GM19240 (cell line): ENCODE measurements around the gene ADARB2.
"Not testable (repeated sequence)": the region's sequence is repeated elsewhere in the genome, so short reads cannot be mapped to it uniquely, and the experiment has no call there.

Experiments used
- DNase-seq: peaks from one replicate; pipeline ENCODE4 v3.0.0; 2011; ENCODE audit warnings: low spot score; ENCODE audit not compliant: insufficient read length

ADARB2 gene

GRCh38 chr10:1166101-1166827, 571.1 kb downstream of the ADARB2 start:
- DNase-seq, result no peak

GRCh38 chr10:1163831-1164230, 573.5 kb downstream of the ADARB2 start:
- DNase-seq, result no peak

DNA sequence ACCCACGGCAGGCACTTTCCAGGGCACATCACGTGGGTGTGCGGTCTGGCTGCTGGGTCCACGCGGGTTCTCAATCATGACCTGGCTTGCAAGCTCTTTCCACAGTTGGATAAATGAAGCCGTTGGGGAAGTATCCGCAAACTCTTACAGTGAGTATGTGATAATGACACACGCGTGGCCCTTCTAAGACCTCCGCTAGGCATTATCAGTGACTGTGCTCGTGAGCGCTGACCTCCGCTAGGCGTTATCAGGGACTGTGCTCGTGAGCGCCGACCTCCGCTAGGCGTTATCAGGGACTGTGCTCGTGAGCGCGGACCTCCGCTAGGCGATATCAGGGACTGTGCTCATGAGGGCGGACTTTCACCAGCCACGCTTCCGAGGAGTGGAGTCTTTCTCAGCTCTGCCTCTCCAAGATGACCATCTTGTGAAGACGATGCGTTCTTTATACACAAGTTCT, 574.1 kb downstream of the ADARB2 start:
- DNase-seq, result no peak

GRCh38 chr10:1162481-1163203, 574.7 kb downstream of the ADARB2 start:
- DNase-seq, result no peak

DNA sequence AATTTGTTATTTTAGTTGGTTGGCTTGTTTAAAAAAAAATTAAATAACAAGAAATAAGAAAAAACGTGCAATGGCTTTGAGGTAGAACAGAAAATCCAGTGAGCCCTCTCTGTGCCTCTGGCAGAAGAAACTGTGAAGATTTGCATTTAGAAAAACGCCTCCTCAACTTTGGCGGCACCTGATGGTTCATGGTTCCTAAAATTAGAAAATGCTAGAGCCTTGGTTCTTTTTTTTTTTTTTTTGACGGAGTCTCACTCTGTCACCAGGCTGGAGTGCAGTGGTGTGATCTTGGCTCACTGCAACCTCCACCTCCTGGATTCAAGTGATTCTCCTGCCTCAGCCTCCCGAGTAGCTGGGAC, 576.0 kb downstream of the ADARB2 start:
- DNase-seq, result not testable (repeated sequence)

DNA sequence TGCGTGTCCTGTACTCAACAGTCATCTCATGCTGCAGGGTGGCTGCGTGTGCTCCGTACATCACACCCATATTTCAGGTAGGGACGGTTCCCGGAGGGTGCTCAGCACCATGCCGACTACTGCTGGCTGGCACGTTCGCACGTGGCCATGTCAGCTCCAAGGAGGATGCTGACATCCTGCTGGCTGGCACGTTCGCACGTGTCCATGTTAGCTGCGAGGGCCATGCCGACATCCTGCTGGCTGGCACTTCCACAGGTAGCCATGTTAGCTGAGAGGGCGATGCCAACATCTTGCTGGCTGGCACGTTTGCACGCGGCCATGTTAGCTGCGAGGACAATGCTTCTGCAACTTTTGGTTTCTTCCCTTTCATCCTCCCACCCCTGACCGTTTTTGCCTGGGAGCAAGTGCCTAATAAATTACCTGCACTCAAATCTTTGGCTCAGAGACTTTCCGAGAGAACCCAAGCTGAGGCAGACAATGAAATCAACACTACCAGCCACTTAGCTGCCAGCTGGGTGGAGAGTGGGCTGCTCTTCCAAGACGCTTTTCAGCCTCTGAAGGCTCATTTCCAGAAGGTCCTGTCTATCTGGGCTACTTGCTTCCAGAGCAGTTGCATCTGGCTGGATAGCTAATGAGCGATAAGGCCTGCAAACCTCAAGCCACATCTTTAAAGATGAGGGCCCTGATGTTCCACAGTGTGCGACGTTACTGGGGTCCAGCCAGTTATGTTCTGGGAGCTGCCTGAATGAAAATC, 576.6 kb downstream of the ADARB2 start:
- DNase-seq, result no peak

- DNase-seq, result no peak
Observed at GRCh38 chr10:1159131-1160061, 577.9 kb downstream of the ADARB2 start.

GRCh38 chr10:1158536-1158935, 578.8 kb downstream of the ADARB2 start:
- not testable (repeated sequence) for DNase-seq

DNA sequence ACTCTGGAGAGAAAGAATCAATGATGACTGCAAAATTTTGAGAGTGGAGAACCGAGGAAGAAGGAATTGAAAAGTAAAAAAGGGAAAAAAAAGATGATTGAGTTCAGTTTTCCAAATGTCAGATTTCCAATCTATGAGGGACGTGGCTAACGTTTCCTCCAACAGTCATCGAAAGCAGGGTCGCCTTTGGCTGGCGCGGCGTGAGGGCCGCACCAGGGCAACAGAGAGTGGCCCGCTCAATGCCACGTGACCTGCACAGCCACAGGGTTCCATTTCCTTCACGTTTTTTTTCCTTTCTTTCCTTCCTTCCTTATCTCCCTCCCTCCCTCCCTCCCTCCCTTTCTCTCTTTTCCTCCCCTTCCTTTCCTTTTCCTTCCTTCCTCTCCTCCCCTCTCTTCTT, 579.3 kb downstream of the ADARB2 start:
- DNase-seq, result no peak

DNA sequence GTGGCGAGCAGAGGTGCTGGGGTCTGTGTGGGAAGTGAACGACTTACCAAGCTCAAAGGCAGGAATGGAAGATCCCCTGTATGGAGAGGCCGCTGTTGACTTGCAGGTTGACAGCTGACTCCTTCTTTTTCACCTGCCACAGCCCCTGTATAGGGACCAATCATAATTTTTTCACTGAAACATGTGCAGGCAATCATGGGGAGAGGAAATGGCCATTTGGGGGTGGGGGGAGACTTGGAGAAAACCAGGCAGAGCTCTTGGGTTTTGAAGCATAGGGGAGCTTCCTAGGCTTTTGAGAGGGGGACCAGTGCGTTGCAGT, 579.8 kb downstream of the ADARB2 start:
- DNase-seq, result no peak

- no peak for DNase-seq
Observed at GRCh38 chr10:1156921-1157614, 580.3 kb downstream of the ADARB2 start.

DNA sequence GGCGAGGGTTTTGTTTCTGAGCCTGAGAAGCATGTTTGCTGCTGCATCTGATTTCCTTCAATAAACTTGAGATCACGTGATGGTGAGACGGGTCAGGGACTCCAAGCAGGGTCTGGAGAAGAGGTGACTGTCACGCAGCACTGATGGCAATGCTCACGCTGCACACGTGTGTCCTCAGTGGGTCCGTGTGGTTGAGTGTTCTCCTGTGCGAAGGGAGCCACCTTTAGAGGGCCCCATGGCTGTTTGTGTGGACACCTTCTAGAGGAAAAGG, 580.8 kb downstream of the ADARB2 start:
- DNase-seq, result no peak

GRCh38 chr10:1155791-1156615, 581.3 kb downstream of the ADARB2 start:
- DNase-seq, result no peak

GRCh38 chr10:1154531-1155295, 582.6 kb downstream of the ADARB2 start:
- DNase-seq, result no peak

- DNase-seq, result no peak
Observed at GRCh38 chr10:1153805-1154351, 583.4 kb downstream of the ADARB2 start.

DNA sequence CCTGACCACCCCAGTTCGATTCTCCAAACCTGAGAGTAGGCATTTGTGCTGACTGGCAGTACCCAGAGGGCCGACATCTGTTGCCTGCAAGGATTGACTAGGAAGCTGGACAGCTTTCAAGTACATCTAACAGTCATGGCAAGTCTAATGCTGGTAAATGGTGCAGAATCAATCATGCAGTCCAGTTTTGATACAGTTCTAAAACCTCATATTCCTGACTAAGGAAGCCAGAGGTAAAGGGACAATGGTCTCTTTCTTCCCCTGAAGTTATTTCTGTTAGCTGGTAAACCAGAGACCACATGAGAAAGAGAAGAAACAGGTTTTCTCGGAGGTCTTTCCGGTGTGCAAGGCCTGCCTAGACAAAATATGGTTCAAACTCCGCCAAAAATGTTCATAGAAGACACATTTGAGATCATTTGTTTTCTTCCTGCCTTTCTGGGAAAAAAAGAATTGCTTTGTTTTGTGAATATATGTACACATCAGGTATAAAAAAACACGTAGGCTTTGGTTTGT, 584.0 kb downstream of the ADARB2 start:
- DNase-seq, result no peak

- DNase-seq, result no peak
Observed at GRCh38 chr10:1152386-1153250, 584.7 kb downstream of the ADARB2 start.
